ENCODE results near the gene CDC25B.

Gene CDC25B

DNA sequence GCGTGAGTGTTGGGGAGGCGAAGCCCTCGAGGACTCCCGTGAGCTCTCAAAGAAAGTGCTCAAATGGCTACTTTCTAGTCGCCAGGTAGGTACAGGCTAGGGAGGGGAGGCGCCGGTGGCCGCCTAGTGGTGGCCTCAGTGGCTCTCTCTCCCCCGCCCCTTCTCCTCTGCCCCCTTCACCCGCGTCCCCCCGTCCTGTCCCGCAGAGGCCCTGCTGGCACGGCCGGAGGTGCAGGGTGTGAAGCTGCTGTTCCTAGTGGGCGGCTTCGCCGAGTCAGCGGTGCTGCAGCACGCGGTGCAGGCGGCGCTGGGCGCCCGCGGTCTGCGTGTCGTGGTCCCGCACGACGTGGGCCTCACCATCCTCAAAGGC, 44.8 kb upstream of the CDC25B start:
- Mint-ChIP-seq H3K4me3 (no peak overlapping the region), H3K27ac (no peak overlapping the region), H3K4me1 (peaks cover 4% of the 10 kb centered on the region), H3K27me3 (ENCODE audit: low read depth, poor library complexity) (peaks cover 54% of the 10 kb centered on the region), H3K36me3 (ENCODE audit: low read depth) (peaks cover 17% of the 10 kb centered on the region), H3K9me3 (no peaks in the 10 kb centered on the region)
- TF ChIP-seq, protein P1, sequence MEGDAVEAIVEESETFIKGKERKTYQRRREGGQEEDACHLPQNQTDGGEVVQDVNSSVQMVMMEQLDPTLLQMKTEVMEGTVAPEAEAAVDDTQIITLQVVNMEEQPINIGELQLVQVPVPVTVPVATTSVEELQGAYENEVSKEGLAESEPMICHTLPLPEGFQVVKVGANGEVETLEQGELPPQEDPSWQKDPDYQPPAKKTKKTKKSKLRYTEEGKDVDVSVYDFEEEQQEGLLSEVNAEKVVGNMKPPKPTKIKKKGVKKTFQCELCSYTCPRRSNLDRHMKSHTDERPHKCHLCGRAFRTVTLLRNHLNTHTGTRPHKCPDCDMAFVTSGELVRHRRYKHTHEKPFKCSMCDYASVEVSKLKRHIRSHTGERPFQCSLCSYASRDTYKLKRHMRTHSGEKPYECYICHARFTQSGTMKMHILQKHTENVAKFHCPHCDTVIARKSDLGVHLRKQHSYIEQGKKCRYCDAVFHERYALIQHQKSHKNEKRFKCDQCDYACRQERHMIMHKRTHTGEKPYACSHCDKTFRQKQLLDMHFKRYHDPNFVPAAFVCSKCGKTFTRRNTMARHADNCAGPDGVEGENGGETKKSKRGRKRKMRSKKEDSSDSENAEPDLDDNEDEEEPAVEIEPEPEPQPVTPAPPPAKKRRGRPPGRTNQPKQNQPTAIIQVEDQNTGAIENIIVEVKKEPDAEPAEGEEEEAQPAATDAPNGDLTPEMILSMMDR (IDR thresholded peaks at IDR 0.05), result no peak
- no peak for DNase-seq

DNA sequence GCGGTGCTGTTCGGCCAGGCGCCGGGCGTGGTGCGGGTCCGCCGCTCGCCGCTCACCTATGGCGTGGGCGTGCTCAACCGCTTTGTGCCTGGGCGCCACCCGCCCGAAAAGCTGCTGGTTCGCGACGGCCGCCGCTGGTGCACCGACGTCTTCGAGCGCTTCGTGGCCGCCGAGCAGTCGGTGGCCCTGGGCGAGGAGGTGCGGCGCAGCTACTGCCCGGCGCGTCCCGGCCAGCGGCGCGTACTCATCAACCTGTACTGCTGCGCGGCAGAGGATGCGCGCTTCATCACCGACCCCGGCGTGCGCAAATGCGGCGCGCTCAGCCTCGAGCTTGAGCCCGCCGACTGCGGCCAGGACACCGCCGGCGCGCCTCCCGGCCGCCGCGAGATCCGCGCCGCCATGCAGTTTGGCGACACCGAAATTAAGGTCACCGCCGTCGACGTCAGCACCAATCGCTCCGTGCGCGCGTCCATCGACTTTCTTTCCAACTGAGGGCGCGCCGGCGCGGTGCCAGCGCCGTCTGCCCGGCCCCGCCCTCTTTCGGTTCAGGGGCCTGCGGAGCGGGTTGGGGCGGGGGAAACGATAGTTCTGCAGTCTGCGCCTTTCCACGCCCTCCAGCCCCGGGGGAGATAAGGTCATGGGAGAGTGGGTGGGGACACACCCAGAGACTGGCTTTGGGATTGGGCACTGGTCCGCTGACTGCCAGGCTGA, 44.3 kb upstream of the CDC25B start:
- Mint-ChIP-seq H3K27ac (no peak overlapping the region), H3K36me3 (ENCODE audit: low read depth) (peaks cover 14% of the 10 kb centered on the region), H3K4me3 (peak overlapping the region; percentile 40), H3K27me3 (ENCODE audit: low read depth, poor library complexity) (peaks cover 48% of the 10 kb centered on the region), H3K4me1 (peaks cover 4% of the 10 kb centered on the region), H3K9me3 (no peaks in the 10 kb centered on the region)
- DNase-seq, result peak; percentile 57
- TF ChIP-seq, protein P1 (IDR thresholded peaks at IDR 0.05), result no peak

DNA sequence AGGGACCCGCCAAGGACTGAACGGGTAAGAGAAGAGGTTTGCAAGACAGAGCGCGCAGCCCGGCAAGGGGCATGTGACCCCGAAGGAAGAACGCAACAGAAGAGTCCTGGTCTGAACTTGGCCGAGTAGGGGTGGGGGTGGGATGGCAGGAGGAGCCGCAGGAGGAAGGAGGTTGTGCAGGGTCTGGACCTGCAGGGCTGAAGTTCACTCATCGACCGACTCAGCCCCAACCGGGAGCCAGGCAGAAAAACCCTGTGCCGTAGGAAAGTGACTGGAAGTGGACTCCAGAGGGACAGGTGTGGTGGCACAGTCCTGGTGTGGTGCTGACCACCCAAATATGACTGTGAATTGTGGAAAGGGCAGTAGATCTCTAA, 43.7 kb upstream of the CDC25B start:
- Mint-ChIP-seq H3K36me3 (ENCODE audit: low read depth) (peaks cover 12% of the 10 kb centered on the region), H3K27me3 (ENCODE audit: low read depth, poor library complexity) (peaks cover 44% of the 10 kb centered on the region), H3K9me3 (no peaks in the 10 kb centered on the region), H3K4me1 (peaks cover 4% of the 10 kb centered on the region), H3K27ac (no peak overlapping the region), H3K4me3 (peak overlapping the region; percentile 40)
- TF ChIP-seq, protein P1 (IDR thresholded peaks at IDR 0.05), result no peak
- no peak for DNase-seq

DNA sequence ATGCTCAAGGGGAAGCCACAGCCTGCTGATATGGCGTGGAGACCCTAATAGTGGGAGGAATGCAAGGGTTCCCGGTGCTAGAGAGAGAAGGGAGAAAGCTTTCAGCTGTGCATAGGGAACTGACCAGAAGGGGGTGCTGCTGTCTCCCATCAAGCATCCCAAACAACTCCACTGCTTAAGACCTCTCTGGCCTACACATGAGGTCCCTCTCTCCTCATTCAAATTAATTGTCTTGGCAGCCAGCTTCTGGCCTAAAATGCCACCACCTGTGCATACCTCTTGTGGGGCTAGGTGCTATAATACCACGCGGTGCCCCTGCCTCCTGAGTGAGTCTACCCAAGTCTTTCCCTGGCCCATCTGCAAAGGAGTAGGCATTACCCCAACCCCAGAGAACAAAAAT, 43.0 kb upstream of the CDC25B start:
- Mint-ChIP-seq H3K27me3 (ENCODE audit: low read depth, poor library complexity) (peaks cover 42% of the 10 kb centered on the region), H3K9me3 (no peaks in the 10 kb centered on the region), H3K27ac (no peak overlapping the region), H3K4me3 (no peak overlapping the region), H3K4me1 (peaks cover 4% of the 10 kb centered on the region), H3K36me3 (ENCODE audit: low read depth) (peaks cover 18% of the 10 kb centered on the region)
- peak; percentile 73 for DNase-seq
- TF ChIP-seq, protein P1 (IDR thresholded peaks at IDR 0.05), result peak; percentile 66

DNA sequence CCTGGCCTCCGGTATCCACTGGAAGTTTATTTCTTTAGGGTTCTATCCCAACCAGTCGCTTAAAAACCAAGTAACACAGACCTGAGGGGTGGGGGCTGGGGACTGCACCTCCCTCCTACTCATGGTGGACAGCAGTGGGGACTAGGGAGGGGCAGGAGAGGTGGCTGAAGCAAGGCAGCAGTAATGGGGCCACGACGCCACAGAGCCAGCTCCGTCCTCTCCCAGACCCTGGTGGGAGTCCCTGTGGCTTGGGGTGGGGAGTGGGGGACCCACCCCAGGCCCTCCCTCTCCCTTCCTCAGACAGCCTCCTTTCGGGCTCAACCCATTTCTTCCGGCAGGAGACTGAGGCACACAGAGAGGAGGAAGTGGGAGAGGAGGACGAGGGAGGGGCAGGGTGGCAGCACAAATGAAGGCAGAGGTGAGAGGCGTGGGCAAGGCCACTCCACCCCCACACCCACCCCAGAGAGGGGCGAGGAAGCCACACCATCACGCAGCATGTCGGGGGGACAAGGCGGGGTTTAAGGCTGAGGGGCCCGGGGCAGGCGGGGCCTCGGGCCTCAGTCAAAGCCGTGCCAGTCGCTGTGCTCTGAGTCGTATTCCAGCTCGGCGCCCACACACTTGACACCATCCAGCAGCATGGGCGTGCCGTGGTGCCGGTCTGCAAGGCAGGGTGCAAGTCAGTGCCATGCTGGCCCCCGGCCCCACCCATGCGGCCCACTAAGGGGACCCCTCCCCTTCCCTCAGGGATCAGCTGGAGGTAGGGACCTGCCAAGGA, 42.4 kb upstream of the CDC25B start:
- Mint-ChIP-seq H3K4me1 (peaks cover 5% of the 10 kb centered on the region), H3K27ac (no peak overlapping the region), H3K9me3 (no peaks in the 10 kb centered on the region), H3K36me3 (ENCODE audit: low read depth) (peaks cover 21% of the 10 kb centered on the region), H3K4me3 (no peak overlapping the region), H3K27me3 (ENCODE audit: low read depth, poor library complexity) (peaks cover 40% of the 10 kb centered on the region)
- TF ChIP-seq, protein P1 (IDR thresholded peaks at IDR 0.05), result no peak
- no peak for DNase-seq
